ENCODE measurements around the gene NPIPB2.
"Not testable (repeated sequence)": the region's sequence is repeated elsewhere in the genome, so short reads cannot be mapped to it uniquely, and the experiment has no call there.

The NPIPB2 gene

GRCh38 chr16:11973070-11973469 lies 31.2 kb upstream of the NPIPB2 start:
- TF ChIP-seq POLR2AphosphoS5 (IDR thresholded peaks at IDR 0.05; ENCODE audit: low read depth) (no peak), CTCF (IDR thresholded peaks at IDR 0.05; ENCODE audit: insufficient read depth, low read length) (no peak), GABPA (IDR thresholded peaks at IDR 0.05; ENCODE audit: low read depth) (no peak), SPI1 (IDR thresholded peaks at IDR 0.05; ENCODE audit: borderline replicate concordance, low read depth) (no peak), REST (IDR thresholded peaks at IDR 0.05; ENCODE audit: insufficient replicate concordance, low read depth) (no peak)
- no peak for DNase-seq (ENCODE audit: low read depth in 1 of 2, low spot score in 1 of 2)
- no peaks in the 10 kb centered on the region for H3K27me3 ChIP-seq (ENCODE audit: insufficient read depth, poor library complexity, severe bottlenecking)

GRCh38 chr16:11972128-11972527 lies 30.3 kb upstream of the NPIPB2 start:
- Histone ChIP-seq H3K27me3 (ENCODE audit: insufficient read depth, poor library complexity, severe bottlenecking) (no peaks in the 10 kb centered on the region), H3K27ac (replicated peaks) (no peak overlapping the region), H3K4me3 (replicated peaks; ENCODE audit: insufficient read depth, low read length) (no peak overlapping the region)
- TF ChIP-seq POLR2AphosphoS5 (IDR thresholded peaks at IDR 0.05; ENCODE audit: low read depth) (no peak), REST (IDR thresholded peaks at IDR 0.05; ENCODE audit: insufficient replicate concordance, low read depth) (no peak), SPI1 (IDR thresholded peaks at IDR 0.05; ENCODE audit: borderline replicate concordance, low read depth) (no peak), GABPA (IDR thresholded peaks at IDR 0.05; ENCODE audit: low read depth) (no peak), CTCF (IDR thresholded peaks at IDR 0.05; ENCODE audit: insufficient read depth, low read length) (no peak)
- DNase-seq (ENCODE audit: low read depth in 1 of 2, low spot score in 1 of 2): no peak

More at GRCh38 chr16:11973070-11973469, 31.2 kb upstream of the NPIPB2 start:
- H3K4me3 ChIP-seq (replicated peaks; ENCODE audit: insufficient read depth, low read length): no peak overlapping the region
- no peak overlapping the region for H3K27ac ChIP-seq (replicated peaks)

GRCh38 chr16:11970292-11970691 lies 28.4 kb upstream of the NPIPB2 start:
- H3K27me3 ChIP-seq (ENCODE audit: insufficient read depth, poor library complexity, severe bottlenecking); H3K4me3 ChIP-seq (replicated peaks; ENCODE audit: insufficient read depth, low read length); H3K27ac ChIP-seq (replicated peaks); DNase-seq (ENCODE audit: low read depth in 1 of 2, low spot score in 1 of 2): not testable (repeated sequence)

- H3K27me3 ChIP-seq (ENCODE audit: insufficient read depth, poor library complexity, severe bottlenecking): no peaks in the 10 kb centered on the region
- DNase-seq (ENCODE audit: low read depth in 1 of 2, low spot score in 1 of 2): no peak
- H3K27ac ChIP-seq (replicated peaks): no peak overlapping the region
- TF ChIP-seq POLR2AphosphoS5 (IDR thresholded peaks at IDR 0.05; ENCODE audit: low read depth) (no peak), GABPA (IDR thresholded peaks at IDR 0.05; ENCODE audit: low read depth) (no peak), REST (IDR thresholded peaks at IDR 0.05; ENCODE audit: insufficient replicate concordance, low read depth) (no peak), SPI1 (IDR thresholded peaks at IDR 0.05; ENCODE audit: borderline replicate concordance, low read depth) (no peak), CTCF (IDR thresholded peaks at IDR 0.05; ENCODE audit: insufficient read depth, low read length) (no peak)
- no peak overlapping the region for H3K4me3 ChIP-seq (replicated peaks; ENCODE audit: insufficient read depth, low read length)
Measured at GRCh38 chr16:11968577-11968976, 26.7 kb upstream of the NPIPB2 start.

All from HL-60 (cell line).